Heart right ventricle (tissue), 16 donors: ENCODE data around the gene ACSBG1. TPM values are rescaled to one million over a fixed set of nuclear protein-coding genes. Genes with fewer than 3 reads are reported as not detected.

Experiments used
- ATAC-seq, 8 donors: fragments of 200-7000 bp; cut with Tn5 transposase; one replicate each; pipeline ENCODE4 v1.9.1; 2020; ENCODE audit warnings: mild to moderate bottlenecking in 8 of 8, moderate library complexity in 8 of 8, moderate number of reproducible peaks in 1 of 8
- DNase-seq, 2 donors: peaks; one replicate each; pipeline ENCODE4 v3.0.0-alpha.2; 2020
- H3K27ac ChIP-seq, 10 donors: fragments of 200-600 bp; sonication (generic) in 2 of 10; one replicate each; pipeline versions ENCODE4 v1.5.0 to v1.8.0; 2020 to 2022; ENCODE audit warnings: mild to moderate bottlenecking in 3 of 10
- H3K27me3 ChIP-seq, 7 donors: fragments of 200-600 bp; one replicate each; pipeline ENCODE4 v1.8.0; 2021 to 2022; ENCODE audit warnings: mild to moderate bottlenecking in 2 of 7
- H3K36me3 ChIP-seq, 9 donors: fragments of 200-600 bp; sonication (generic) in 1 of 9; one replicate each; pipeline versions ENCODE4 v1.5.0 to v1.8.0; 2020 to 2022; ENCODE audit warnings: mild to moderate bottlenecking in 2 of 9
- H3K4me1 ChIP-seq, 9 donors: fragments of 200-600 bp; sonication (generic) in 1 of 9; one replicate each; pipeline versions ENCODE4 v1.5.0 to v1.8.0; 2020 to 2022; ENCODE audit warnings: mild to moderate bottlenecking in 4 of 9
- H3K4me3 ChIP-seq, 10 donors: fragments of 200-600 bp; sonication (generic) in 2 of 10; one replicate each; pipeline versions ENCODE4 v1.5.0 to v1.8.0; 2020 to 2022; ENCODE audit warnings: mild to moderate bottlenecking in 7 of 10, moderate library complexity in 2 of 10
- H3K9me3 ChIP-seq, 11 donors: fragments of 200-600 bp in 10 of 11; sonication (generic) in 2 of 11; one replicate each; pipeline versions ENCODE4 v1.5.0 to v1.8.0; 2013 to 2022; ENCODE audit warnings: mild to moderate bottlenecking in 2 of 11, control low read depth in 1 of 11, moderate library complexity in 1 of 11
- CTCF ChIP-seq, 9 donors: fragments of 200-600 bp; sonication (generic) in 2 of 9; IDR thresholded peaks; one replicate each; pipeline versions ENCODE4 v1.5.0 to v1.8.0; 2021 to 2022; ENCODE audit warnings: antibody characterized with exemption in 9 of 9, mild to moderate bottlenecking in 5 of 9, moderate library complexity in 1 of 9
- WGBS, 2 donors: extraction: QIAGEN DNeasy Blood & Tissue Kit; methylation state at CpG; one replicate each; pipeline ENCODE4 v1.1.7; 2013; ENCODE audit warnings: inconsistent platforms in 1 of 2; 5-methylcytosine and 5-hydroxymethylcytosine counted together
- intact Hi-C, 10 donors: fragments of 100-400 bp; cut with DNase I; formaldehyde crosslinking; loops; one replicate each; pipeline versions ENCODE4 v1.11.1 to v1.14.2; 2022
- polyA plus RNA-seq, 2 donors: library from polyadenylated mRNA; stranded (reverse); fragments of 200-250 nt; gene quantifications; one replicate each; pipeline ENCODE4 v1.2.3, GENCODE V29; 2013
- total RNA-seq, 10 donors: library from RNA; stranded (reverse); fragmentation: NEBNext Ultra II Directional in 3 of 10; extraction: Animal tissue kit (Norgen Biotek cat#: 25700) in 3 of 10; gene quantifications; one replicate each; pipeline versions ENCODE4 v1.2.1 to v1.2.4, GENCODE V29; 2021 to 2023
- donor health status: Arrhythmogenic right ventricular cardiomyopathy.
- donor health status: ischemic (EF 13 %, LVEDD 7.1; RV severe dilation, severe dysfunction).
- donor health status: healthy with polysubstance abuse.
- donor health status: DM: no; HTN: yes; CAD: no.
- donor health status: DM: no; HTN: no; CAD: no.
- donor health status: ischemic (EF 25% LVEDD 6.9; RV normal size, moderate dysfunction).
- donor health status: ischemic (EF 25% LVEDD 5.7; RV mildly dilated, moderate dysfunction).
- donor health status: healthy.
- donor health status: DM: yes; HTN: yes; CAD: no.
- donor health status: Ischemic cardiomyopathy.
- donor health status: ischemic (EF 35%, LVEDD 5.7; RV mildly dilated, moderate dysfunction).
- donor health status: nonischemic (EF 11% LVEDD 7.7; RV severe dilation, severe dysfunction).
- donor health status: DM: yes; HTN: yes; CAD: no.
- donor health status: PGD.
- donor health status: ischemic (EF 29% LVEDD 5.4; RV normal size, mild dysfunction).
- donor health status: nonischemic (EF 23%, LVEDD 6.1; RV moderate dilation, normal function).

ACSBG1 gene
- total and polyA plus RNA-seq, 12 donors = 0.22 to 0.65 (median 0.44) TPM; not detected in 8

GRCh38 chr15:78213425-78213750 lies 21.0 kb downstream of the ACSBG1 start:
- Histone ChIP-seq H3K27ac (no peak overlapping the region), H3K4me3 (no peak overlapping the region), H3K9me3 (no peaks in the 10 kb centered on the region), H3K36me3 (no peaks in the 10 kb centered on the region), H3K27me3 (peaks cover 0 to 9% (median 0%) of the 10 kb centered on the region in 7 donors), H3K4me1 (peaks cover 2 to 59% (median 35%) of the 10 kb centered on the region in 9 donors)
- 86 to 88% methylated on average over 6 of the region's 6 CpGs for WGBS, 2 donors
- intact Hi-C loops = no loop called here
- TF ChIP-seq CTCF (IDR thresholded peaks at IDR 0.05) = no peak
- no peak for DNase-seq
- ATAC-seq = no peak

GRCh38 chr15:78212546-78213424 lies 21.6 kb downstream of the ACSBG1 start:
- H3K9me3 ChIP-seq = no peaks in the 10 kb centered on the region
- peaks cover 0 to 9% (median 0%) of the 10 kb centered on the region in 7 donors for H3K27me3 ChIP-seq
- 57 to 59% methylated on average over 17 of the region's 17 CpGs for WGBS, 2 donors
- peak overlapping the region in 6 of 10 donors; percentile 10 to 57 (median 35) for H3K27ac ChIP-seq
- H3K36me3 ChIP-seq = no peaks in the 10 kb centered on the region
- peak in 6 of 8 donors; percentile 71 to 85 (median 75) for ATAC-seq
- H3K4me1 ChIP-seq = peaks cover 2 to 59% (median 35%) of the 10 kb centered on the region in 9 donors
- peak; percentile 58 to 66 for DNase-seq
- intact Hi-C loops = no loop called here
- H3K4me3 ChIP-seq = no peak overlapping the region
- TF ChIP-seq CTCF (IDR thresholded peaks at IDR 0.05) = no peak

GRCh38 chr15:78212008-78212407 lies 22.4 kb downstream of the ACSBG1 start:
- no peak for DNase-seq
- H3K36me3 ChIP-seq = no peaks in the 10 kb centered on the region
- H3K27ac ChIP-seq = peak overlapping the region in 2 of 10 donors; percentile 47 to 57
- 86 to 97% methylated on average over 10 of the region's 10 CpGs for WGBS, 2 donors
- peaks cover 2 to 57% (median 35%) of the 10 kb centered on the region in 9 donors for H3K4me1 ChIP-seq
- intact Hi-C loops = no loop called here
- H3K4me3 ChIP-seq = no peak overlapping the region
- no peak for TF ChIP-seq CTCF (IDR thresholded peaks at IDR 0.05)
- H3K27me3 ChIP-seq = peaks cover 0 to 9% (median 0%) of the 10 kb centered on the region in 7 donors
- no peak for ATAC-seq
- H3K9me3 ChIP-seq = no peaks in the 10 kb centered on the region

DNA sequence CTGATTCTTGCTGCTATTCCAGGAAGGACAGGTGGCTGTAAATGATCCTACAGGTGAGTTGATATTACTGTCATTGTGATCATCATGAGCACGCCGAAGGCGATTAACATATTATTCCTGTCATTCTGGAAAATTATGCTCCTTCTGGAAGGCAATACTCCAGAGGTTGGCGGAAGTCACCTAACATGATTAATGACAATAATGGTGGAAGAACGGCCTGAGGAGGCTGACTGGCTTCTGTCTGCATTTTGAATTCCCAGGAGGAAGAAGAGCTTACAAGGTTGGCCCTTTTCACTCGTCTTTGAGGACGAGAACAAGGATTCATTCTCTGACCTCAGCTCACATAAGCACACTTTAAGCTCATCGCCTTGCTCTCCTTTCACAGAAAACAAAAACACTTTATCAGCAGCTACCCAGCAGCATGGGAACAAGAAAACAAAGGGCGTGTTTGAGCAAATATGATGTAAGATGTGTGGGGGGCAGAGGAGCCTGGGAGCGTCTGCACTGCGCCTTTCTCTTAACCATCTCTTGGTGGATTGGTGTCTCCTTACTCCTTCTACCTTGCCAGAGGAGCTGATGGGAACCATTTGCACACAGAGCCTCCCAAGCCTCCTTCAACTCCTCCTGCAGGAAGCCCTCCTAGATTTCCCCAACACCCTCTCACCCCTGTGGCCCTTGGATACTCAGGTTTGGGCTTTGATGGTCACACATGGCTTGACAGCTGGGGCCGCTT lies 23.0 kb downstream of the ACSBG1 start:
- intact Hi-C loops = no loop called here
- H3K27ac ChIP-seq = no peak overlapping the region
- DNase-seq (no peak), ATAC-seq (no peak)
- H3K36me3 ChIP-seq = no peaks in the 10 kb centered on the region
- peaks cover 6 to 57% (median 39%) of the 10 kb centered on the region in 9 donors for H3K4me1 ChIP-seq
- 76 to 81% methylated on average over 12 of the region's 12 CpGs for WGBS, 2 donors
- H3K27me3 ChIP-seq = peaks cover 0 to 9% (median 0%) of the 10 kb centered on the region in 7 donors
- no peaks in the 10 kb centered on the region for H3K9me3 ChIP-seq
- TF ChIP-seq CTCF (IDR thresholded peaks at IDR 0.05) = no peak
- H3K4me3 ChIP-seq = no peak overlapping the region
